ENCODE measurements around the gene SOX18. TPM values are rescaled to one million over a fixed set of nuclear protein-coding genes. Genes with fewer than 3 reads are reported as not detected.

SOX18 gene
- total and polyA plus RNA-seq, 2 of the 8 experiments (the other 6 are each of a cell fraction or from before 2014, with no cell fraction given): 0.09 TPM; not detected in 1

DNA sequence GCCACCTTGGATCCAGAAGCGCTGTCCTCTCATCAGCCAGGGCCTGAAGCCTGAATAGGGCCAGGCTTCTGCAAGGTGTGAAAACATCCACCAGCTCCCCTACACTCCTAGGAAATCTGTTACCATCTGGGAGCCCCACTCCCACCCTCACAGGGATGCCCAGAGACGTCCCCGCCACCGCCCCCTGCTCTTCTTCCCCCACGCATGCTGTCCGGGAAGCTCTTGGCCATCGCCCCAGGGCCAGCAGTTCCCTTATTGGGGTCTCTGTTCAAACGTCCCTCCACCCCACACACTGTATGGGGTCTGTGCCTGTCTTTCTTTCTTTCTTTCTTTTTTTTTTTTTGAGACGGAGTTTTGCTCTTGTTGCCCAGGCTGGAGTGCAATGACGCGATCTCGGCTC, 26.1 kb upstream of the SOX18 start:
- H2BK20ac ChIP-seq (ENCODE audit: low read length): no peak overlapping the region
- H3K4me1 ChIP-seq (replicated peaks in 1 of 4; ENCODE audit: control insufficient read depth in 3 of 4, insufficient read depth in 4 of 4, low read length in 3 of 4): peaks cover 0 to 17% (median 9%) of the 10 kb centered on the region in 4 experiments; a peak in 5 of 7 replicates
- WGBS, 2 experiments (ENCODE audit: extremely low coverage in 1 of 2, insufficient coverage in 1 of 2, insufficient read length in 1 of 2, insufficient replicate concordance in 2 of 2, low coverage in 1 of 2, low lambda C conversion rate in 2 of 2, missing lambda C conversion rate in 1 of 2): 75% methylated on average over 8 of the region's 12 CpGs; no CpG with 5 or more reads in 1 of the 2 experiments
- no peak overlapping the region for H2AFZ ChIP-seq (ENCODE audit: low read length)
- H2BK15ac ChIP-seq (ENCODE audit: low read length): no peak overlapping the region
- no peak overlapping the region for H3K27ac ChIP-seq (ENCODE audit: low read depth, low read length)
- no peak overlapping the region for H2BK5ac ChIP-seq (ENCODE audit: low read depth, low read length)
- H3K14ac ChIP-seq (ENCODE audit: insufficient read length): no peak overlapping the region
- ChIA-PET CTCF (ENCODE audit: partially characterized antibody) (interaction anchor here (0.6 to 13.0 kb wide), 4 partner anchors 11 to 880 kb away, joined by 3 to 144 read pairs (median 72); partner anchors contain the start of genes SOX18 and TCEA2), POLR2A (ENCODE audit: partially characterized antibody) (no interaction called here)
- H4K91ac ChIP-seq (replicated peaks; ENCODE audit: insufficient read length, low read length): no peak overlapping the region
- H2BK120ac ChIP-seq (replicated peaks; ENCODE audit: low read depth, low read length): no peak overlapping the region
- peaks cover 11% of the 10 kb centered on the region; the same call in 1 of the 2 replicates for H3K23me2 ChIP-seq (ENCODE audit: low read depth, low read length)
- no peak overlapping the region for H2AK5ac ChIP-seq (ENCODE audit: low read depth, low read length)
- H3K4ac ChIP-seq (replicated peaks; ENCODE audit: insufficient read length, low read depth, low read length): no peak overlapping the region
- peaks cover 0 to 5% of the 10 kb centered on the region in 2 experiments for H4K20me1 ChIP-seq (replicated peaks in 1 of 2; ENCODE audit: control insufficient read depth in 1 of 2, insufficient read depth in 2 of 2, low read length in 2 of 2)
- H3K9ac ChIP-seq (replicated peaks in 1 of 4; ENCODE audit: extremely low read depth in 1 of 4, low read depth in 3 of 4, low read length in 3 of 4): no peak overlapping the region
- no peak overlapping the region for H3K56ac ChIP-seq (replicated peaks; ENCODE audit: insufficient read length, low read depth, low read length)
- no peak overlapping the region for H3K4me3 ChIP-seq (ENCODE audit: extremely low read depth in 1 of 4, insufficient read depth in 2 of 4, low read depth in 3 of 4, low read length in 4 of 4)
- FAIRE-seq: no peak
- no peak overlapping the region for H3K4me2 ChIP-seq (ENCODE audit: insufficient read depth in 1 of 2, low read depth in 2 of 2, low read length in 2 of 2)
- DNase-seq (ENCODE audit: low read depth in 1 of 2, low spot score in 2 of 2): no peak
- H3K79me1 ChIP-seq (ENCODE audit: low read depth, low read length): 0 out of 2 replicates have a peak, but pooled peaks cover 3% of the 10 kb centered on the region
- no peak overlapping the region for H3K18ac ChIP-seq (ENCODE audit: extremely low read depth, low read length)
- H3K23ac ChIP-seq (ENCODE audit: insufficient read length): no peak overlapping the region
- no peak overlapping the region for H2BK12ac ChIP-seq (ENCODE audit: low read depth, low read length)
- peaks cover 0 to 8% (median 3%) of the 10 kb centered on the region in 4 experiments; a peak in 3 of 8 replicates for H3K36me3 ChIP-seq (ENCODE audit: control insufficient read depth in 2 of 4, insufficient read depth in 4 of 4, low read length in 3 of 4)
- no peaks in the 10 kb centered on the region for H3K79me2 ChIP-seq (ENCODE audit: control insufficient read depth in 1 of 2, insufficient read depth in 2 of 2, low read length in 2 of 2)
- peaks cover 0 to 6% (median 5%) of the 10 kb centered on the region in 4 experiments; a peak in 3 of 7 replicates for H3K27me3 ChIP-seq (replicated peaks in 1 of 4; ENCODE audit: control insufficient read depth in 3 of 4, extremely low read depth in 1 of 4, insufficient read depth in 3 of 4, low read length in 3 of 4)
- no peaks in the 10 kb centered on the region for H3K9me3 ChIP-seq (ENCODE audit: insufficient read depth in 2 of 2, low read depth in 1 of 2, low read length in 1 of 2)
- no peak for TF ChIP-seq YY1 (IDR thresholded peaks at IDR 0.05; ENCODE audit: low read depth, low read length)
- TF ChIP-seq BACH1 (IDR thresholded peaks at IDR 0.05; ENCODE audit: low read length): no peak
- TF ChIP-seq, protein P1, sequence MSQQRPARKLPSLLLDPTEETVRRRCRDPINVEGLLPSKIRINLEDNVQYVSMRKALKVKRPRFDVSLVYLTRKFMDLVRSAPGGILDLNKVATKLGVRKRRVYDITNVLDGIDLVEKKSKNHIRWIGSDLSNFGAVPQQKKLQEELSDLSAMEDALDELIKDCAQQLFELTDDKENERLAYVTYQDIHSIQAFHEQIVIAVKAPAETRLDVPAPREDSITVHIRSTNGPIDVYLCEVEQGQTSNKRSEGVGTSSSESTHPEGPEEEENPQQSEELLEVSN (IDR thresholded peaks at IDR 0.05): no peak
- TF ChIP-seq SIN3A (conservative IDR thresholded peaks at IDR 0.05 in 1 of 2, IDR thresholded peaks at IDR 0.05 in 1 of 2; ENCODE audit: low read depth in 1 of 2, low read length in 2 of 2): no peak
- TF ChIP-seq KDM5A (IDR thresholded peaks at IDR 0.05; ENCODE audit: low read length): no peak
- TF ChIP-seq SP1 (IDR thresholded peaks at IDR 0.05; ENCODE audit: low read depth, low read length): no peak
- TF ChIP-seq TBP (IDR thresholded peaks at IDR 0.05; ENCODE audit: low read depth, low read length): no peak
- TF ChIP-seq SAP30 (IDR thresholded peaks at IDR 0.05; ENCODE audit: insufficient read depth, insufficient replicate concordance, low read length): no peak
- TF ChIP-seq SP2 (IDR thresholded peaks at IDR 0.05; ENCODE audit: low read length): no peak
- TF ChIP-seq NANOG (IDR thresholded peaks at IDR 0.05; ENCODE audit: insufficient read depth, low read depth, low read length, poor library complexity, severe bottlenecking): no peak
- no peak overlapping the region for H4K5ac ChIP-seq (ENCODE audit: insufficient read length, low read depth, low read length)
- no peak overlapping the region for H4K8ac ChIP-seq (ENCODE audit: extremely low read depth, insufficient read depth, low read length)

Measured in H1 (cell line).